OCI-LY3 (cell line): Measurements from ENCODE around the gene HBS1L.

Experiments
- H2AFZ ChIP-seq: fragments of 200-600, 300-600 bp; shearing (Covaris generic); 2 replicates; pipeline ENCODE4 v1.6.0; 2014; ENCODE audit warnings: antibody characterized with exemption, low read depth, low read length
- H3K27ac ChIP-seq: fragments of 200-600, 300-600 bp; sonication (generic); 2 replicates; pipeline ENCODE4 v1.5.1; 2014; ENCODE audit warnings: mild to moderate bottlenecking, low read length, moderate library complexity, mixed read lengths
- H3K27me3 ChIP-seq: fragments of 200-600, 300-600 bp; sonication (generic); 2 replicates; pipeline ENCODE4 v1.6.1; 2014; ENCODE audit warnings: low read depth, low read length, mixed read lengths
- H3K36me3 ChIP-seq: fragments of 200-600, 300-600 bp; sonication (generic); replicated peaks from 2 replicates; pipeline ENCODE3; 2014; ENCODE audit warnings: low read depth, low read length, mixed read lengths
- H3K4me1 ChIP-seq: fragments of 300-600, 200-600 bp; sonication (generic); 2 replicates; pipeline ENCODE4 v1.6.1; 2014; ENCODE audit warnings: low read length, mixed read lengths
- H3K4me2 ChIP-seq: fragments of 200-600, 300-600 bp; sonication (generic); 2 replicates; pipeline ENCODE4 v1.6.1; 2014; ENCODE audit warnings: low read length, mixed read lengths
- H3K4me3 ChIP-seq: fragments of 300-600, 200-600 bp; sonication (generic); 2 replicates; pipeline ENCODE4 v1.5.1; 2014; ENCODE audit warnings: antibody characterized with exemption, mild to moderate bottlenecking, low read length, moderate library complexity
- H3K79me2 ChIP-seq: fragments of 300-600, 200-600 bp; shearing (Covaris generic); 2 replicates; pipeline ENCODE4 v1.6.1; 2014; ENCODE audit warnings: mild to moderate bottlenecking, low read length, mixed read lengths
- H3K9ac ChIP-seq: fragments of 300-600, 200-600 bp; shearing (Covaris generic); 2 replicates; pipeline ENCODE4 v1.6.0; 2014; ENCODE audit warnings: mild to moderate bottlenecking, low read length, moderate library complexity
- H3K9me3 ChIP-seq: fragments of 200-600, 300-600 bp; shearing (Covaris generic); 2 replicates; pipeline ENCODE4 v1.6.1; 2014; ENCODE audit warnings: low read length, mixed read lengths; ENCODE audit not compliant: insufficient read depth
- H4K20me1 ChIP-seq: fragments of 200-600, 300-600 bp; sonication (generic); 2 replicates; pipeline ENCODE4 v1.6.1; 2016; ENCODE audit warnings: low read length, mixed read lengths; ENCODE audit not compliant: insufficient read depth
- EZH2phosphoT487 ChIP-seq: fragments of 200-600 bp; shearing (Covaris generic); IDR thresholded peaks from 2 replicates; pipeline ENCODE4 v1.6.1; 2018; ENCODE audit warnings: antibody characterized with exemption, mixed run types, low read depth
- TF ChIP-seq, protein P1 (sequence below): fragments of 200-600, 300-600 bp; sonication (generic); IDR thresholded peaks from 2 replicates; pipeline ENCODE4 v1.5.1; 2014; ENCODE audit warnings: antibody characterized with exemption, low read length, low read depth

Gene HBS1L

DNA sequence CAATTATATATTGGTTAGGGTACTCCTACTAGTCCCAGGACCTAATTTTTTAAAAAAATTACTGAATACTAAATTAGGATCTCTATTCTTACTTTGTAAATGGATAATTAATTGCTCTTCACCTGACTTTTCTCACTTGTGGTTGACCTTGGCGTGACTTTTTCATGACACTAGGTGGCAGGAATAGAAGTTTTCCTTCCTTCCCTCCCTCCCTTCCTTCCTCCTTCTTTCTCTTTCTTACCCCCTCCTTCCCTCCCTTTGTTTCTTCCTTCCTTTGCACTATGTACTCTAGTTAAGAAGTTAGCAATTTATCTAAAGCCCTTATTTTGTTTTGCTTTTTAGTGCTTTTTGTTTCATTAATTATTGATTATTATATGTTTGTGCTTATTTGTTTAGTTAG, 20.4 kb upstream of the HBS1L start:
- H3K27ac ChIP-seq, result no peak overlapping the region
- no peak overlapping the region for H3K4me2 ChIP-seq
- H3K27me3 ChIP-seq, result no peaks in the 10 kb centered on the region
- H2AFZ ChIP-seq, result no peak overlapping the region
- no peak overlapping the region for H3K4me3 ChIP-seq
- no peaks in the 10 kb centered on the region for H3K79me2 ChIP-seq
- H3K9ac ChIP-seq, result no peak overlapping the region
- peaks cover 5% of the 10 kb centered on the region for H3K36me3 ChIP-seq
- H3K9me3 ChIP-seq, result no peaks in the 10 kb centered on the region
- no peak for TF ChIP-seq EZH2phosphoT487
- no peaks in the 10 kb centered on the region for H4K20me1 ChIP-seq
- H3K4me1 ChIP-seq, result no peaks in the 10 kb centered on the region

DNA sequence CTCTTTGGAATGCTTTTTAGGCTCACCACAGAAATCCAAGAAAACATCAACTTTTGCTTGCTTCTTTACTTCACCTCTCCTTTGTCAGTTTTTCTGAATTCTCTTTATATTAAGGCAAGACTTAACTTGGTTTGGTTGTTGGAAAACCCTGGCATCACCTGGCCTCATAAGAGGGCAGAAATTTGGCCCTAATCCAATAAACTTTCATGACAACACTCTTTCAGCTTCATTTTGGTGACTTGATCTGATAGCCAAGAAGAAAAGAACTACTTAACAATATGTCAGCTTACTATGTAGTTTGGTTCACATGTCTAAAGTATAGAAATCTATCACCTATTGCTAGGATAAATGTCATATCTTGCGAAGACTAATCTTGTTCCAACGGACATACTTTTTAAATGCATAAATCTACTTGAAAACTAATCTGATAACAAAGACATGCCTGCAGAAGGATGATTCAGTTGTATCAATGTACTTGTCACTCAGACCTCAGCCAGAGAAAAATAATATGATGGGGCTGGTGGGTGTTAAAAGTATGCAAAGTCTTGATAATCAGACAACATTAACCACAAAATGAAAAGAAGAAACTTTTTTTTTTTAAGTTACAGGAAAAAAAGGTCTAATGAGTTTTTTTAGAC, 19.3 kb upstream of the HBS1L start:
- Histone ChIP-seq H3K9ac (no peak overlapping the region), H3K4me2 (no peak overlapping the region), H3K79me2 (no peaks in the 10 kb centered on the region), H4K20me1 (no peaks in the 10 kb centered on the region), H3K27ac (no peak overlapping the region), H3K27me3 (no peaks in the 10 kb centered on the region), H3K9me3 (no peaks in the 10 kb centered on the region), H3K4me1 (no peaks in the 10 kb centered on the region), H3K36me3 (peaks cover 4% of the 10 kb centered on the region), H2AFZ (no peak overlapping the region), H3K4me3 (no peak overlapping the region)
- no peak for TF ChIP-seq EZH2phosphoT487
- TF ChIP-seq, protein P1, sequence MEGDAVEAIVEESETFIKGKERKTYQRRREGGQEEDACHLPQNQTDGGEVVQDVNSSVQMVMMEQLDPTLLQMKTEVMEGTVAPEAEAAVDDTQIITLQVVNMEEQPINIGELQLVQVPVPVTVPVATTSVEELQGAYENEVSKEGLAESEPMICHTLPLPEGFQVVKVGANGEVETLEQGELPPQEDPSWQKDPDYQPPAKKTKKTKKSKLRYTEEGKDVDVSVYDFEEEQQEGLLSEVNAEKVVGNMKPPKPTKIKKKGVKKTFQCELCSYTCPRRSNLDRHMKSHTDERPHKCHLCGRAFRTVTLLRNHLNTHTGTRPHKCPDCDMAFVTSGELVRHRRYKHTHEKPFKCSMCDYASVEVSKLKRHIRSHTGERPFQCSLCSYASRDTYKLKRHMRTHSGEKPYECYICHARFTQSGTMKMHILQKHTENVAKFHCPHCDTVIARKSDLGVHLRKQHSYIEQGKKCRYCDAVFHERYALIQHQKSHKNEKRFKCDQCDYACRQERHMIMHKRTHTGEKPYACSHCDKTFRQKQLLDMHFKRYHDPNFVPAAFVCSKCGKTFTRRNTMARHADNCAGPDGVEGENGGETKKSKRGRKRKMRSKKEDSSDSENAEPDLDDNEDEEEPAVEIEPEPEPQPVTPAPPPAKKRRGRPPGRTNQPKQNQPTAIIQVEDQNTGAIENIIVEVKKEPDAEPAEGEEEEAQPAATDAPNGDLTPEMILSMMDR, result no peak

DNA sequence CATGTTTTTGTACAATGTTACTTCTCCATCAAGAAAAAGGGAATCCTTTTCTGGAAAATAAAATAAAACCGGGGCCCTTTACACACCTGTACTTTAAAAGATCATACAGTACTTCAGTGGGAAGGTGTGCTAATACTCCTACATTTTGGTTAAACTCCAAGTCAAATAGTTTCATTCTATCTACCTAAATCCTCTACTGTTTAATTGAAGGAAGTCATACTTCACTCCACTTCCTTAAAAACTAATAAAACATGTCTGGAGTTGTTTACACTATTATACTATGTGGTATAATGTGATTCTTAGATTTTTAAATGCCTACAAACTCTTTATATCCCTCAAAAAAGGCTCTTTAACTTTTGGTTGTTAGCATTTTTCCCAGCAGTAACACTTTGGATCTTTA, 18.6 kb upstream of the HBS1L start:
- Histone ChIP-seq H3K4me3 (no peak overlapping the region), H3K9me3 (no peaks in the 10 kb centered on the region), H3K9ac (no peak overlapping the region), H3K27me3 (no peaks in the 10 kb centered on the region), H3K27ac (no peak overlapping the region), H3K36me3 (peaks cover 4% of the 10 kb centered on the region), H2AFZ (no peak overlapping the region), H3K4me1 (no peaks in the 10 kb centered on the region), H4K20me1 (no peaks in the 10 kb centered on the region), H3K4me2 (no peak overlapping the region), H3K79me2 (no peaks in the 10 kb centered on the region)
- no peak for TF ChIP-seq EZH2phosphoT487
- TF ChIP-seq, protein P1, result no peak

DNA sequence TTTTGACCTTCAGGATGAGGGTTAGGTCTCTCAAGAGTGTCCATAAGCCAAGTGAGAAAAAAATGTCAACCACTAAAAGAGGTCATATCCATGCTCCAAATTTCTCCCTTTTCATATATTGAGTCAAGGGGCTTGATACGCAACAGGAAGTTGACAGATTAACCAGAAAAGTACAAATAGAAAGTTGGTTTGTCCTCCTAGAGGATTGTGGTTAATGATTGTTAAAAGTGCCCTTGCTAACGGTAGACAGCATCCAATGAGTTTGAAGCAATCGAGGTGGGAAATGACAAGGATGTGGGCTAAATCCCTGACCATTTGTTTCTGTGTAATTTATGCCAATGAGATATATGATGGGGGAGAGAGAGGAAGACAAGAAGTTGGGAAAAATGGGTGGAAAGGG, 18.1 kb upstream of the HBS1L start:
- no peak overlapping the region for H3K4me2 ChIP-seq
- TF ChIP-seq, protein P1, result no peak
- no peak for TF ChIP-seq EZH2phosphoT487
- H3K4me1 ChIP-seq, result no peaks in the 10 kb centered on the region
- H3K27ac ChIP-seq, result no peak overlapping the region
- no peaks in the 10 kb centered on the region for H3K79me2 ChIP-seq
- no peaks in the 10 kb centered on the region for H3K27me3 ChIP-seq
- H3K36me3 ChIP-seq, result peaks cover 4% of the 10 kb centered on the region
- H3K9ac ChIP-seq, result no peak overlapping the region
- no peaks in the 10 kb centered on the region for H4K20me1 ChIP-seq
- H2AFZ ChIP-seq, result no peak overlapping the region
- H3K4me3 ChIP-seq, result no peak overlapping the region
- H3K9me3 ChIP-seq, result no peaks in the 10 kb centered on the region
